Heart left ventricle (tissue), 16 donors: ENCODE measurements around the gene NR3C2. TPM values are rescaled to one million over a fixed set of nuclear protein-coding genes. Genes with fewer than 3 reads are reported as not detected.

ENCODE experiments used
- ATAC-seq, 4 donors: fragments of 200-7000 bp; cut with Tn5 transposase; one replicate each; pipeline ENCODE4 v1.9.1; 2020 to 2022; ENCODE audit warnings: moderate library complexity in 4 of 4, mild to moderate bottlenecking in 3 of 4, moderate number of reproducible peaks in 1 of 4
- DNase-seq, 5 donors: peaks; one replicate each; pipeline ENCODE4 v3.0.0-alpha.2; 2020
- H3K27ac ChIP-seq, 12 donors: fragments of 200-600 bp; sonication (generic) in 4 of 12; one replicate each; pipeline versions ENCODE4 v1.5.0 to v1.8.0; 2016 to 2022; ENCODE audit warnings: mild to moderate bottlenecking in 2 of 12
- H3K27me3 ChIP-seq, 9 donors: fragments of 200-600 bp; sonication (generic) in 2 of 9; one replicate each; pipeline versions ENCODE4 v1.5.1 to v1.8.0; 2016 to 2022; ENCODE audit warnings: mild to moderate bottlenecking in 3 of 9
- H3K36me3 ChIP-seq, 9 donors: fragments of 200-600 bp; sonication (generic) in 2 of 9; one replicate each; pipeline versions ENCODE4 v1.5.0 to v1.8.0; 2018 to 2022; ENCODE audit warnings: mild to moderate bottlenecking in 2 of 9
- H3K4me1 ChIP-seq, 12 donors: fragments of 200-600 bp; sonication (generic) in 4 of 12; one replicate each; pipeline versions ENCODE4 v1.5.0 to v1.8.0; 2016 to 2022; ENCODE audit warnings: mild to moderate bottlenecking in 3 of 12
- H3K4me3 ChIP-seq, 12 donors: fragments of 200-600 bp; sonication (generic) in 4 of 12; one replicate each; pipeline versions ENCODE4 v1.5.0 to v1.8.0; 2017 to 2022; ENCODE audit warnings: mild to moderate bottlenecking in 9 of 12, moderate library complexity in 4 of 12
- H3K9me3 ChIP-seq, 12 donors: fragments of 200-600 bp; sonication (generic) in 4 of 12; one replicate each; pipeline versions ENCODE4 v1.5.0 to v1.8.0; 2016 to 2022; ENCODE audit warnings: mild to moderate bottlenecking in 1 of 12
- POLR2A ChIP-seq, 2 donors: fragments of 450-650 bp; IDR thresholded peaks; one replicate each; pipeline ENCODE4 v1.6.1; 2017; ENCODE audit warnings: antibody characterized with exemption in 2 of 2, mild to moderate bottlenecking in 2 of 2, moderate library complexity in 2 of 2
- WGBS, 4 donors: extraction: QIAGEN DNeasy Blood & Tissue Kit in 2 of 4; methylation state at CpG; one replicate each; pipeline versions ENCODE4 v1.1.5 to v1.1.7; 2013 to 2018; 5-methylcytosine and 5-hydroxymethylcytosine counted together
- intact Hi-C, 10 donors: fragments of 100-400 bp; cut with DNase I; formaldehyde crosslinking; loops; one replicate each; pipeline versions ENCODE4 v1.11.1 to v1.14.2; 2022
- polyA plus RNA-seq, 2 donors: library from polyadenylated mRNA; stranded (reverse); fragments of 200-250 nt; gene quantifications; one replicate each; pipeline ENCODE4 v1.2.3, GENCODE V29; 2013
- total RNA-seq, 9 donors: library from RNA; depleted of rRNA in 2 of 9; stranded (reverse); fragments of >200 nt in 2 of 9; fragmentation: NEBNext Ultra II Directional in 3 of 9; extraction: Animal tissue kit (Norgen Biotek cat#: 25700) in 3 of 9; gene quantifications; one replicate each; pipeline versions ENCODE4 v1.1.0 to v1.2.4, GENCODE V29; 2016 to 2023
- TF ChIP-seq, protein P1 (sequence below), 12 donors: fragments of 200-600 bp; sonication (generic) in 4 of 12; IDR thresholded peaks; one replicate each; pipeline versions ENCODE4 v1.5.0 to v1.8.0; 2018 to 2022; ENCODE audit warnings: antibody characterized with exemption in 12 of 12, mild to moderate bottlenecking in 5 of 12
- donor health status: ischemic (EF 13 %, LVEDD 7.1; RV severe dilation, severe dysfunction).
- donor health status: healthy with polysubstance abuse.
- donor health status: DM: no; HTN: yes; CAD: no.
- donor health status: DM: no; HTN: no; CAD: no.
- donor health status: ischemic (EF 25% LVEDD 6.9; RV normal size, moderate dysfunction).
- donor health status: ischemic (EF 25% LVEDD 5.7; RV mildly dilated, moderate dysfunction).
- donor health status: healthy.
- donor health status: DM: yes; HTN: yes; CAD: no.
- donor health status: ischemic (EF 35%, LVEDD 5.7; RV mildly dilated, moderate dysfunction).
- donor health status: nonischemic (EF 11% LVEDD 7.7; RV severe dilation, severe dysfunction).
- donor health status: DM: yes; HTN: yes; CAD: no.
- donor health status: PGD.
- donor health status: ischemic (EF 29% LVEDD 5.4; RV normal size, mild dysfunction).
- donor health status: nonischemic (EF 23%, LVEDD 6.1; RV moderate dilation, normal function).

NR3C2 gene
- total and polyA plus RNA-seq, 11 donors: 3.6 to 26.5 (median 18.4) TPM

GRCh38 chr4:148354186-148354585 is 88.0 kb downstream of the NR3C2 start:
- Histone ChIP-seq H3K27me3 (no peaks in the 10 kb centered on the region), H3K4me1 (peaks cover 0 to 14% (median 5%) of the 10 kb centered on the region in 12 donors), H3K36me3 (no peaks in the 10 kb centered on the region), H3K4me3 (no peak overlapping the region), H3K9me3 (no peaks in the 10 kb centered on the region), H3K27ac (no peak overlapping the region)
- ATAC-seq (no peak), DNase-seq (no peak)
- 95 to 97% (median 96%) methylated on average over 4 of the region's 4 CpGs for WGBS, 4 donors
- no peak for TF ChIP-seq POLR2A (IDR thresholded peaks at IDR 0.05)
- TF ChIP-seq, protein P1, sequence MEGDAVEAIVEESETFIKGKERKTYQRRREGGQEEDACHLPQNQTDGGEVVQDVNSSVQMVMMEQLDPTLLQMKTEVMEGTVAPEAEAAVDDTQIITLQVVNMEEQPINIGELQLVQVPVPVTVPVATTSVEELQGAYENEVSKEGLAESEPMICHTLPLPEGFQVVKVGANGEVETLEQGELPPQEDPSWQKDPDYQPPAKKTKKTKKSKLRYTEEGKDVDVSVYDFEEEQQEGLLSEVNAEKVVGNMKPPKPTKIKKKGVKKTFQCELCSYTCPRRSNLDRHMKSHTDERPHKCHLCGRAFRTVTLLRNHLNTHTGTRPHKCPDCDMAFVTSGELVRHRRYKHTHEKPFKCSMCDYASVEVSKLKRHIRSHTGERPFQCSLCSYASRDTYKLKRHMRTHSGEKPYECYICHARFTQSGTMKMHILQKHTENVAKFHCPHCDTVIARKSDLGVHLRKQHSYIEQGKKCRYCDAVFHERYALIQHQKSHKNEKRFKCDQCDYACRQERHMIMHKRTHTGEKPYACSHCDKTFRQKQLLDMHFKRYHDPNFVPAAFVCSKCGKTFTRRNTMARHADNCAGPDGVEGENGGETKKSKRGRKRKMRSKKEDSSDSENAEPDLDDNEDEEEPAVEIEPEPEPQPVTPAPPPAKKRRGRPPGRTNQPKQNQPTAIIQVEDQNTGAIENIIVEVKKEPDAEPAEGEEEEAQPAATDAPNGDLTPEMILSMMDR (IDR thresholded peaks at IDR 0.05): no peak
- intact Hi-C loops: no loop called here

DNA sequence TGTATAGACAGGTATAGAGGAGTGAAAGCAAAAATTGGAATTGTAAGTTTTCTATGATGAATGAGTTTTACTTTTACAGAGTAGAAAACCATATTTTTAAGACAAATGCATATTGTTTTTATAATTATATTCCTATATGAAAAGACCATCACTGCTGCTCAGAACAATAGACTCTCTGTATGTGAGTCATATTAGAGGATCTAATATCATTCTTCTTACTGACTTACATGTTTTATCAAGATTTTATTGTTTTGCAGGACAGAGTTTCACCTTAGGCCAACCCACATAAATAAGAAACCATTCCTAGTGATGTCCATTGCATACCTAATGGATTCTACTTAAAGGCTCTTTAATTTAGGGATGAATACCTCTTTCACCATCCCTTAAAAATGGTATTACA is 88.6 kb downstream of the NR3C2 start:
- no peak for DNase-seq
- ATAC-seq: no peak
- TF ChIP-seq, protein P1 (IDR thresholded peaks at IDR 0.05): no peak
- no peak for TF ChIP-seq POLR2A (IDR thresholded peaks at IDR 0.05)
- H3K4me3 ChIP-seq: no peak overlapping the region
- H3K27ac ChIP-seq: no peak overlapping the region
- no peaks in the 10 kb centered on the region for H3K9me3 ChIP-seq
- H3K36me3 ChIP-seq: no peaks in the 10 kb centered on the region
- H3K4me1 ChIP-seq: peaks cover 0 to 14% (median 5%) of the 10 kb centered on the region in 12 donors
- intact Hi-C loops: no loop called here
- H3K27me3 ChIP-seq: no peaks in the 10 kb centered on the region

- 69 to 85% (median 71%) methylated on average over 2 of the region's 2 CpGs for WGBS, 4 donors
- TF ChIP-seq, protein P1 (IDR thresholded peaks at IDR 0.05): no peak
- no peak for TF ChIP-seq POLR2A (IDR thresholded peaks at IDR 0.05)
- no peaks in the 10 kb centered on the region for H3K27me3 ChIP-seq
- intact Hi-C loops: loop anchor here in 1 of 10 donors (10.0 kb wide), 1 partner anchor 86 kb away; no protein-coding TSS in a partner anchor
- H3K27ac ChIP-seq: no peak overlapping the region
- ATAC-seq (no peak), DNase-seq (no peak)
- no peaks in the 10 kb centered on the region for H3K9me3 ChIP-seq
- H3K36me3 ChIP-seq: no peaks in the 10 kb centered on the region
- peaks cover 0 to 28% (median 14%) of the 10 kb centered on the region in 12 donors for H3K4me1 ChIP-seq
- H3K4me3 ChIP-seq: no peak overlapping the region
These were observed 93.1 kb downstream of the NR3C2 start for GRCh38 chr4:148349153-148349552.

- Histone ChIP-seq H3K4me1 (peaks cover 0 to 48% (median 17%) of the 10 kb centered on the region in 12 donors), H3K4me3 (no peak overlapping the region), H3K27ac (no peak overlapping the region), H3K36me3 (no peaks in the 10 kb centered on the region), H3K27me3 (no peaks in the 10 kb centered on the region), H3K9me3 (no peaks in the 10 kb centered on the region)
- TF ChIP-seq POLR2A (IDR thresholded peaks at IDR 0.05): no peak
- TF ChIP-seq, protein P1 (IDR thresholded peaks at IDR 0.05): no peak
- 69 to 98% (median 87%) methylated on average over 2 of the region's 2 CpGs for whole genome bisulfite sequencing, 4 donors
- ATAC-seq: no peak
- intact Hi-C loops: loop anchor here in 1 of 10 donors (10.0 kb wide), 1 partner anchor 88 kb away; no protein-coding TSS in a partner anchor
- no peak for DNase-seq
These were observed 95.6 kb downstream of the NR3C2 start for GRCh38 chr4:148346657-148347056.
